H1 (cell line): ENCODE data around the gene MACF1. TPM values are rescaled to one million over a fixed set of nuclear protein-coding genes. Genes with fewer than 3 reads are reported as not detected.

Experiments used
- CTCF ChIA-PET: fragments of 300-600 bp; sonication (Branson Sonifier 250); formaldehyde crosslinking; loops from one replicate; lab custom pipeline; 2021; ENCODE audit not compliant: partially characterized antibody; lab: Charles Lee
- POLR2A ChIA-PET: fragments of 300-600 bp; sonication (Branson Sonifier 250); formaldehyde crosslinking; loops from one replicate; lab custom pipeline; 2021; ENCODE audit warnings: inconsistent platforms; ENCODE audit not compliant: partially characterized antibody; lab: Charles Lee
- DNase-seq, 2 experiments: peaks; one replicate each; pipeline versions ENCODE4 v3.0.0 to v3.0.0-alpha.2; 2010 to 2022; ENCODE audit warnings: low spot score in 2 of 2, low read depth in 1 of 2, mixed read lengths in 1 of 2
- FAIRE-seq: peaks from 2 replicates; lab custom pipeline; 2011; peaks lifted over from hg19 to GRCh38; lab: Jason Lieb, UNC
- H2AFZ ChIP-seq: 2 replicates; pipeline ENCODE4 v1.8.1; 2012; ENCODE audit warnings: low read length, inconsistent platforms
- H2AK5ac ChIP-seq: 2 replicates; pipeline ENCODE4 v1.6.1; 2013; ENCODE audit warnings: low read depth, low read length
- H2BK120ac ChIP-seq: replicated peaks from 2 replicates; pipeline ENCODE3; 2013; ENCODE audit warnings: low read depth, low read length, inconsistent platforms
- H2BK12ac ChIP-seq: 2 replicates; pipeline ENCODE4 v1.6.1; 2013; ENCODE audit warnings: low read depth, low read length
- H2BK15ac ChIP-seq: 2 replicates; pipeline ENCODE4 v1.6.1; 2013; ENCODE audit warnings: low read length
- H2BK20ac ChIP-seq: 2 replicates; pipeline ENCODE4 v1.6.1; 2013; ENCODE audit warnings: low read length
- H2BK5ac ChIP-seq: 2 replicates; pipeline ENCODE4 v1.6.1; 2013; ENCODE audit warnings: low read depth, low read length
- H3K14ac ChIP-seq: 2 replicates; pipeline ENCODE4 v1.6.1; 2013; ENCODE audit warnings: inconsistent platforms; ENCODE audit not compliant: insufficient read length
- H3K18ac ChIP-seq: 2 replicates; pipeline ENCODE4 v1.6.1; 2013; ENCODE audit warnings: low read length; ENCODE audit errors: extremely low read depth
- H3K23ac ChIP-seq: 2 replicates; pipeline ENCODE4 v1.6.1; 2013; ENCODE audit warnings: inconsistent platforms; ENCODE audit not compliant: insufficient read length
- H3K23me2 ChIP-seq: 2 replicates; pipeline ENCODE4 v1.6.1; 2013; ENCODE audit warnings: low read depth, low read length
- H3K27ac ChIP-seq: 2 replicates; pipeline ENCODE4 v1.6.1; 2011; ENCODE audit warnings: low read depth, low read length, inconsistent platforms
- H3K27me3 ChIP-seq, 4 experiments: replicated peaks in 1 of 4; 1 replicate in 1 of 4; 2 replicates in 3 of 4; pipeline versions ENCODE4 v1.6.1 to v1.8.1; 2011 to 2013; ENCODE audit warnings: low read length in 3 of 4, mild to moderate bottlenecking in 3 of 4, inconsistent platforms in 2 of 4, mixed read lengths in 2 of 4, moderate library complexity in 1 of 4; ENCODE audit not compliant: control insufficient read depth in 3 of 4, insufficient read depth in 3 of 4; ENCODE audit errors: extremely low read depth in 1 of 4
- H3K36me3 ChIP-seq, 4 experiments: 2 replicates each; pipeline versions ENCODE4 v1.6.1 to v1.8.1; 2011 to 2013; ENCODE audit warnings: mild to moderate bottlenecking in 4 of 4, low read length in 3 of 4, moderate library complexity in 2 of 4, control low read depth in 1 of 4, inconsistent platforms in 1 of 4; ENCODE audit not compliant: insufficient read depth in 4 of 4, control insufficient read depth in 2 of 4
- H3K4ac ChIP-seq: replicated peaks from 2 replicates; pipeline ENCODE3; 2013; ENCODE audit warnings: low read length, low read depth, mixed read lengths, inconsistent platforms; ENCODE audit not compliant: insufficient read length
- H3K4me1 ChIP-seq, 4 experiments: replicated peaks in 1 of 4; 1 replicate in 1 of 4; 2 replicates in 3 of 4; pipeline versions ENCODE4 v1.6.1 to v1.8.1; 2011 to 2013; ENCODE audit warnings: low read length in 3 of 4, inconsistent platforms in 2 of 4, mixed read lengths in 1 of 4; ENCODE audit not compliant: insufficient read depth in 4 of 4, control insufficient read depth in 3 of 4
- H3K4me2 ChIP-seq, 2 experiments: 2 replicates each; pipeline versions ENCODE4 v1.6.1 to v1.8.1; 2011 to 2013; ENCODE audit warnings: low read depth in 2 of 2, low read length in 2 of 2, control low read depth in 1 of 2, inconsistent platforms in 1 of 2, mild to moderate bottlenecking in 1 of 2; ENCODE audit not compliant: insufficient read depth in 1 of 2
- H3K4me3 ChIP-seq, 4 experiments: fragments of 200-600, 300-600 bp in 1 of 4; sonication (generic), shearing (Covaris generic), sonication (Bioruptor Twin) in 1 of 4; 2 replicates each; pipeline versions ENCODE4 v1.5.1 to v1.8.1; 2011 to 2016; ENCODE audit warnings: low read length in 4 of 4, low read depth in 3 of 4, control low read depth in 2 of 4, inconsistent platforms in 2 of 4, mild to moderate bottlenecking in 2 of 4, mixed read lengths in 1 of 4, moderate library complexity in 1 of 4; ENCODE audit not compliant: insufficient read depth in 2 of 4; ENCODE audit errors: extremely low read depth in 1 of 4
- H3K56ac ChIP-seq: replicated peaks from 2 replicates; pipeline ENCODE3; 2013; ENCODE audit warnings: low read depth, mild to moderate bottlenecking, mixed read lengths, low read length, inconsistent platforms; ENCODE audit not compliant: insufficient read length
- H3K79me1 ChIP-seq: 2 replicates; pipeline ENCODE4 v1.6.1; 2013; ENCODE audit warnings: low read depth, low read length, control low read depth
- H3K79me2 ChIP-seq, 2 experiments: 2 replicates each; pipeline versions ENCODE4 v1.6.1 to v1.8.1; 2012 to 2013; ENCODE audit warnings: low read length in 2 of 2, mild to moderate bottlenecking in 2 of 2, inconsistent platforms in 1 of 2; ENCODE audit not compliant: insufficient read depth in 2 of 2, control insufficient read depth in 1 of 2
- H3K9ac ChIP-seq, 4 experiments: replicated peaks in 1 of 4; 1 replicate in 1 of 4; 2 replicates in 3 of 4; pipeline versions ENCODE4 v1.6.1 to v1.8.1; 2011 to 2013; ENCODE audit warnings: low read depth in 3 of 4, low read length in 3 of 4, control low read depth in 2 of 4, mild to moderate bottlenecking in 2 of 4, moderate library complexity in 2 of 4, inconsistent platforms in 1 of 4; ENCODE audit errors: extremely low read depth in 1 of 4
- H3K9me3 ChIP-seq, 2 experiments: 2 replicates each; pipeline versions ENCODE4 v1.6.1 to v1.8.1; 2012 to 2013; ENCODE audit warnings: mild to moderate bottlenecking in 2 of 2, moderate library complexity in 2 of 2, control low read depth in 1 of 2, inconsistent platforms in 1 of 2, low read depth in 1 of 2, low read length in 1 of 2, mixed read lengths in 1 of 2; ENCODE audit not compliant: insufficient read depth in 2 of 2
- H4K20me1 ChIP-seq, 2 experiments: replicated peaks in 1 of 2; 2 replicates each; pipeline versions ENCODE3 to v1.8.1; 2011 to 2013; ENCODE audit warnings: inconsistent platforms in 2 of 2, low read length in 2 of 2, mild to moderate bottlenecking in 1 of 2; ENCODE audit not compliant: insufficient read depth in 2 of 2, control insufficient read depth in 1 of 2
- H4K5ac ChIP-seq: 2 replicates; pipeline ENCODE4 v1.6.1; 2013; ENCODE audit warnings: low read length, low read depth, mixed read lengths, inconsistent platforms; ENCODE audit not compliant: insufficient read length
- H4K8ac ChIP-seq: 2 replicates; pipeline ENCODE4 v1.8.0; 2013; ENCODE audit warnings: mild to moderate bottlenecking, moderate library complexity, low read length, inconsistent platforms; ENCODE audit not compliant: insufficient read depth; ENCODE audit errors: extremely low read depth
- H4K91ac ChIP-seq: replicated peaks from 2 replicates; pipeline ENCODE3; 2013; ENCODE audit warnings: low read length, mixed read lengths, inconsistent platforms; ENCODE audit not compliant: insufficient read length
- FOSL1 ChIP-seq: IDR thresholded peaks from 2 replicates; pipeline ENCODE4 v1.6.1; 2011; ENCODE audit warnings: mild to moderate bottlenecking, low read depth, low read length, moderate library complexity; ENCODE audit not compliant: insufficient read depth
- GTF2F1 ChIP-seq: IDR thresholded peaks from 2 replicates; pipeline ENCODE4 v1.6.1; 2012; ENCODE audit warnings: low read depth, low read length, improper control_type of control experiment, borderline replicate concordance
- SP2 ChIP-seq: IDR thresholded peaks from 2 replicates; pipeline ENCODE4 v1.6.1; 2012; ENCODE audit warnings: mild to moderate bottlenecking, low read length, inconsistent platforms
- polyA plus RNA-seq, 7 experiments: library from polyadenylated mRNA; depleted of rRNA in 3 of 7; stranded (reverse) in 5 of 7; unstranded in 2 of 7; fragments of >200 nt in 5 of 7; fragments of 200-250 nt in 2 of 7; gene quantifications; 1 replicate in 5 of 7; 2 replicates in 1 of 7; 4 replicates in 1 of 7; pipeline versions ENCODE4 v1.2.1 to v1.2.3, GENCODE V29; 2011 to 2013; ENCODE audit warnings: missing spikeins in 2 of 7, mixed read lengths in 2 of 7
- total RNA-seq: library from RNA; stranded (reverse); fragmentation: NEBNext Ultra II Directional; extraction: Animal tissue kit (Norgen Biotek cat#: 25700); gene quantifications from 2 replicates; pipeline ENCODE4 v1.2.1, GENCODE V29; 2021

The MACF1 gene
- total and polyA plus RNA-seq, 2 of the 8 experiments (the other 6 are each of a cell fraction or from before 2014, with no cell fraction given): 59.8 to 285 TPM

DNA sequence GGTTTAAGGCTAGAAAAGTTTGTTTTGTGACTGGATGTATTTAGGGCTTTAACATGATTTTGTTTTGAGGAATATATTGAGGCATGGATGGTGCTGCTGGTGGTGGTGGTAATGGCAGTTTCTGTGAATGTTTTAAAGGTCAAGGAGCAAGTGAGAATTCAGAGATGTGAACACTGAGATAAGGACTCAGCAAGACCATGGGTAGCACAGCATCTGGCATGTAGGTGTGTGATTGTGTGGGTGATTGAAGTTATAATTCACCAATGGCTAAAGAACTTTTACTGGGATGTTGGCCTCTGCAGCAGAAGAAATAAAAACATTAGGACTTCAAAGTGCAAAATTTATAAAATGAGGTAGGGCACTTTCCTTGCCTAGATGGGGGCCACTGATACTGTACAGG lies 65.9 kb downstream of the MACF1 start:
- H3K23me2 ChIP-seq: no peaks in the 10 kb centered on the region; the same call in 1 of the 2 replicates
- no peak overlapping the region for H2AFZ ChIP-seq
- FAIRE-seq (no peak), DNase-seq (no peak)
- H3K23ac ChIP-seq: no peak overlapping the region
- no peak overlapping the region for H3K4ac ChIP-seq
- H2BK5ac ChIP-seq: no peak overlapping the region
- no peak overlapping the region for H4K91ac ChIP-seq
- H2AK5ac ChIP-seq: peak overlapping the region; percentile 43; the same call in 1 of the 2 replicates
- no peaks in the 10 kb centered on the region for H3K36me3 ChIP-seq
- peaks cover 10 to 21% (median 18%) of the 10 kb centered on the region in 4 experiments; a peak in 6 of 7 replicates for H3K4me1 ChIP-seq
- H4K8ac ChIP-seq: no peak overlapping the region
- ChIA-PET CTCF (interaction anchor here (1.7 to 5.2 kb wide), 3 partner anchors 11 to 168 kb away, joined by 5 to 19 read pairs (median 12); no protein-coding TSS in a partner anchor), POLR2A (interaction anchor here (0.9 to 2.2 kb wide), 3 partner anchors 14 to 163 kb away, joined by 3 to 14 read pairs (median 3); no protein-coding TSS in a partner anchor)
- H3K27ac ChIP-seq: no peak overlapping the region
- no peak overlapping the region for H3K14ac ChIP-seq
- H4K20me1 ChIP-seq: peaks cover 0 to 6% of the 10 kb centered on the region in 2 experiments
- no peak for TF ChIP-seq GTF2F1
- no peak for TF ChIP-seq FOSL1
- TF ChIP-seq SP2: no peak
- H3K4me2 ChIP-seq: peak overlapping the region; percentile 66 to 96; a peak in 3 of 4 replicates
- no peak overlapping the region for H2BK15ac ChIP-seq
- no peak overlapping the region for H3K9ac ChIP-seq
- H4K5ac ChIP-seq: no peak overlapping the region
- peaks cover 10% of the 10 kb centered on the region; the same call in 1 of the 2 replicates for H3K79me1 ChIP-seq
- no peak overlapping the region for H2BK20ac ChIP-seq
- H3K9me3 ChIP-seq: no peaks in the 10 kb centered on the region
- no peak overlapping the region for H3K56ac ChIP-seq
- H3K27me3 ChIP-seq: no peaks in the 10 kb centered on the region
- peak overlapping the region in 2 of 4 experiments; percentile 10 to 49; a peak in 3 of 8 replicates for H3K4me3 ChIP-seq
- no peak overlapping the region for H2BK120ac ChIP-seq
- H2BK12ac ChIP-seq: no peak overlapping the region; the same call in 1 of the 2 replicates
- H3K18ac ChIP-seq: no peak overlapping the region
- H3K79me2 ChIP-seq: peaks cover 9 to 72% of the 10 kb centered on the region in 2 experiments; a peak in 3 of 4 replicates
